GM23248 (cell line): ENCODE data around the gene TENT4B. TPM values are rescaled to one million over a fixed set of nuclear protein-coding genes. Genes with fewer than 3 reads are reported as not detected.

Experiments used
- DNase-seq: peaks from one replicate; pipeline ENCODE4 v3.0.0-alpha.2; 2015
- H2AFZ ChIP-seq: fragments of 200-600 bp; sonication (generic); 2 replicates; pipeline ENCODE4 v1.6.1; 2016; ENCODE audit warnings: antibody characterized with exemption
- H3F3A ChIP-seq: fragments of 200-600 bp; sonication (generic); 2 replicates; pipeline ENCODE4 v1.6.1; 2016; ENCODE audit warnings: mild to moderate bottlenecking, antibody characterized with exemption, mixed run types; ENCODE audit not compliant: insufficient read depth
- H3K27ac ChIP-seq: fragments of 200-600 bp; sonication (generic); 2 replicates; pipeline ENCODE4 v1.5.1; 2016; ENCODE audit warnings: mild to moderate bottlenecking
- H3K27me3 ChIP-seq: fragments of 200-600 bp; sonication (generic); replicated peaks from 2 replicates; pipeline ENCODE4 v1.6.1; 2016; ENCODE audit warnings: mild to moderate bottlenecking; ENCODE audit not compliant: insufficient read depth
- H3K36me3 ChIP-seq: fragments of 200-600 bp; sonication (generic); 2 replicates; pipeline ENCODE4 v1.6.1; 2016; ENCODE audit warnings: low read depth, mild to moderate bottlenecking
- H3K4me1 ChIP-seq: fragments of 200-600 bp; sonication (generic); 2 replicates; pipeline ENCODE4 v1.6.1; 2016; ENCODE audit warnings: mild to moderate bottlenecking; ENCODE audit not compliant: insufficient read depth
- H3K4me2 ChIP-seq: fragments of 200-600 bp; sonication (generic); one replicate; pipeline ENCODE4 v1.6.1; 2016; ENCODE audit warnings: mild to moderate bottlenecking; ENCODE audit not compliant: unreplicated experiment
- H3K4me3 ChIP-seq: fragments of 200-600 bp; sonication (generic); 2 replicates; pipeline ENCODE4 v1.5.1; 2016; ENCODE audit warnings: mild to moderate bottlenecking
- H3K79me2 ChIP-seq: fragments of 200-600 bp; sonication (generic); 2 replicates; pipeline ENCODE4 v1.6.1; 2016; ENCODE audit warnings: mild to moderate bottlenecking; ENCODE audit not compliant: insufficient read depth
- H3K9ac ChIP-seq: fragments of 200-600 bp; sonication (generic); 2 replicates; pipeline ENCODE4 v1.6.1; 2016; ENCODE audit warnings: mild to moderate bottlenecking
- H3K9me2 ChIP-seq: fragments of 200-600 bp; sonication (generic); 2 replicates; pipeline ENCODE4 v1.6.1; 2016; ENCODE audit warnings: mixed run types, mild to moderate bottlenecking, moderate library complexity; ENCODE audit not compliant: insufficient read depth
- H3K9me3 ChIP-seq: fragments of 200-600 bp; sonication (generic); one replicate; pipeline ENCODE4 v1.6.1; 2017; ENCODE audit warnings: low read depth
- H4K20me1 ChIP-seq: fragments of 200-600 bp; sonication (generic); 2 replicates; pipeline ENCODE4 v1.6.0; 2016; ENCODE audit not compliant: insufficient read depth
- EZH2 ChIP-seq: fragments of 200-600 bp; sonication (generic); IDR thresholded peaks from 2 replicates; pipeline ENCODE4 v1.6.1; 2018; ENCODE audit warnings: antibody characterized with exemption, mild to moderate bottlenecking; ENCODE audit not compliant: insufficient read depth, poor library complexity, severe bottlenecking
- EZH2phosphoT487 ChIP-seq: fragments of 200-600 bp; sonication (generic); IDR thresholded peaks from 2 replicates; pipeline ENCODE4 v1.6.1; 2018; ENCODE audit warnings: antibody characterized with exemption, moderate library complexity, mild to moderate bottlenecking, low read depth; ENCODE audit not compliant: insufficient read depth
- WGBS, 2 experiments: methylation state at CpG; one replicate each; pipeline ENCODE4 v1.1.6; 2015 to 2017; ENCODE audit warnings: low lambda C conversion rate in 2 of 2, low coverage in 1 of 2; ENCODE audit errors: missing lambda C conversion rate in 2 of 2; 5-methylcytosine and 5-hydroxymethylcytosine counted together
- in situ Hi-C: fragments of 300-500 bp; cut with MboI; formaldehyde crosslinking; loops from 2 replicates; pipeline ENCODE4 v1.15.0; 2020
- polyA plus RNA-seq: library from polyadenylated mRNA; unstranded; fragments of >200 nt; fragmentation: Nextera tagmentation; extraction: Ambion mirVana; gene quantifications from 2 replicates; pipeline ENCODE4 v1.2.1, GENCODE V29; 2016
- total RNA-seq: library from RNA; depleted of rRNA; stranded (reverse); fragments of >200 nt; shearing (Covaris generic); gene quantifications from 2 replicates; pipeline ENCODE4 v1.2.3, GENCODE V29; 2014

The TENT4B gene
- total and polyA plus RNA-seq, 2 experiments from 2014 or later, result 7.4 to 12.6 TPM

- Histone ChIP-seq H3K27ac (peak overlapping the region; percentile 46), H3F3A (peaks cover 13% of the 10 kb centered on the region), H2AFZ (no peak overlapping the region), H3K4me2 (no peak overlapping the region), H3K79me2 (peaks cover 72% of the 10 kb centered on the region), H3K9me2 (no peaks in the 10 kb centered on the region), H3K9ac (no peak overlapping the region), H3K9me3 (no peaks in the 10 kb centered on the region), H3K36me3 (no peaks in the 10 kb centered on the region), H4K20me1 (no peaks in the 10 kb centered on the region), H3K27me3 (no peaks in the 10 kb centered on the region), H3K4me3 (no peak overlapping the region), H3K4me1 (peaks cover 38% of the 10 kb centered on the region)
- TF ChIP-seq EZH2 (no peak), EZH2phosphoT487 (no peak)
- in situ Hi-C loops, result no loop called here
- 79 to 80% methylated on average over 8 of the region's 8 CpGs for WGBS, 2 experiments
- DNase-seq, result peak; percentile 43
Measured at GRCh38 chr16:50263940-50264929, 111.1 kb downstream of the TENT4B start.

DNA sequence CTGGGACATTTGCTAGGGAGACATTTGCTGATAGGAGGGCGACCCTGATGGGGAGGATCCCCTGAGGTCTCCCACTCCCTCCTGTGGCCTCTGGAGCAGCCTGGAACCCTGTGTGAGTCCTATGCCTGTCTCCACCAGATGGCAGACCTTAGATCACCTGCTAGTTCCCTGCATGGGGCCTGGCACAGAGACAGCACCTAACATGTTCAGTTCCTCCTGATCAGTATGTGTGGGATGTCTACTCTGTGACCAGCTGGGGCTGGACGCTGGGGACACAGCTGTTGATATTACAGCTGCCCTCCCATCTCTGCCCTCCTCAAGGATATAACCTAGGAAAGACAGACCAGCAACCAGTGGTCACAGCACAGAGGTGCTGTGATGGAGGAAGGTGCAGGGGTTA, 112.2 kb downstream of the TENT4B start:
- Histone ChIP-seq H3K4me3 (no peak overlapping the region), H4K20me1 (no peaks in the 10 kb centered on the region), H2AFZ (no peak overlapping the region), H3K9me2 (no peaks in the 10 kb centered on the region), H3F3A (peaks cover 13% of the 10 kb centered on the region), H3K9me3 (no peaks in the 10 kb centered on the region), H3K79me2 (peaks cover 78% of the 10 kb centered on the region), H3K4me1 (peaks cover 29% of the 10 kb centered on the region), H3K27me3 (no peaks in the 10 kb centered on the region), H3K4me2 (no peak overlapping the region), H3K36me3 (no peaks in the 10 kb centered on the region), H3K9ac (no peak overlapping the region), H3K27ac (no peak overlapping the region; the same call in 1 of the 2 replicates)
- in situ Hi-C loops, result no loop called here
- WGBS, 2 experiments, result 76 to 83% methylated on average over 2 of the region's 2 CpGs
- TF ChIP-seq EZH2, result no peak
- TF ChIP-seq EZH2phosphoT487, result no peak
- peak; percentile 28 for DNase-seq

DNA sequence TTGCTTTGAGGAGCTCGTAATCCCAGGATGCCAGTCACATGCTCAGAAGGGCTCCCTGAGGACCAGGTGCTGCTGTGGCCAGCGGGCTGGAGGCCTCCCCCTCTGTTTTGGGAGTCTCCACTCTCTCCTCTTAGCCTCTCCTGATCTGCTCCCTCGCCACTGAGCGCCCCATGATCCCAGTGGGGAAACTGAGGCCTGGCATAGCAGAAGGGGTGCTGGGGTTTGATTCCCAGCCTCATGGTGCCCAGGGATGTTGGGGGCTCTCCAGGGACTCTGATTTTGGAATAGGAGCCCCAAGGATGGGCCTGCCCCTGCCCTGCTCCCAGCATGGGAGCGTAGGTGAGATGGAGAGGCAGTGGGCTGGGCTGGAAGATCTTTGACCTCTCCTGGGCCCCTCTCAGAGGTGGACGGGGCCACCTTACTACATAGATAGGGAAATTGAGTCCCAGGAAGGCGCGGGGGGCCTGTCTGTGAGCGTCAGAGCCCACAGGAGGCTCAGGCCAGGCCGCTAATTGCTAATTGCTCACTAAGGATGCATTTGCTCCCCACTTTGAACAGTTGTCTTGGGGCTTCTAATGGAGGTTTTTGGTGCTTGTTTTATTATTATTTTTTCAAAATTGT, 112.7 kb downstream of the TENT4B start:
- peaks cover 29% of the 10 kb centered on the region for H3K4me1 ChIP-seq
- in situ Hi-C loops, result no loop called here
- peaks cover 78% of the 10 kb centered on the region for H3K79me2 ChIP-seq
- H3K9me3 ChIP-seq, result no peaks in the 10 kb centered on the region
- no peak for DNase-seq
- H3K9me2 ChIP-seq, result no peaks in the 10 kb centered on the region
- H2AFZ ChIP-seq, result peak overlapping the region; percentile 21
- peak overlapping the region; percentile 77 for H3K27ac ChIP-seq
- WGBS, 2 experiments, result 84 to 88% methylated on average over 10 of the region's 10 CpGs
- H3F3A ChIP-seq, result peaks cover 13% of the 10 kb centered on the region
- TF ChIP-seq EZH2 (no peak), EZH2phosphoT487 (no peak)
- no peaks in the 10 kb centered on the region for H3K36me3 ChIP-seq
- no peaks in the 10 kb centered on the region for H4K20me1 ChIP-seq
- H3K9ac ChIP-seq, result peak overlapping the region; percentile 86
- H3K27me3 ChIP-seq, result no peaks in the 10 kb centered on the region
- H3K4me3 ChIP-seq, result peak overlapping the region; percentile 67; the same call in 1 of the 2 replicates
- H3K4me2 ChIP-seq, result peak overlapping the region; percentile 85

DNA sequence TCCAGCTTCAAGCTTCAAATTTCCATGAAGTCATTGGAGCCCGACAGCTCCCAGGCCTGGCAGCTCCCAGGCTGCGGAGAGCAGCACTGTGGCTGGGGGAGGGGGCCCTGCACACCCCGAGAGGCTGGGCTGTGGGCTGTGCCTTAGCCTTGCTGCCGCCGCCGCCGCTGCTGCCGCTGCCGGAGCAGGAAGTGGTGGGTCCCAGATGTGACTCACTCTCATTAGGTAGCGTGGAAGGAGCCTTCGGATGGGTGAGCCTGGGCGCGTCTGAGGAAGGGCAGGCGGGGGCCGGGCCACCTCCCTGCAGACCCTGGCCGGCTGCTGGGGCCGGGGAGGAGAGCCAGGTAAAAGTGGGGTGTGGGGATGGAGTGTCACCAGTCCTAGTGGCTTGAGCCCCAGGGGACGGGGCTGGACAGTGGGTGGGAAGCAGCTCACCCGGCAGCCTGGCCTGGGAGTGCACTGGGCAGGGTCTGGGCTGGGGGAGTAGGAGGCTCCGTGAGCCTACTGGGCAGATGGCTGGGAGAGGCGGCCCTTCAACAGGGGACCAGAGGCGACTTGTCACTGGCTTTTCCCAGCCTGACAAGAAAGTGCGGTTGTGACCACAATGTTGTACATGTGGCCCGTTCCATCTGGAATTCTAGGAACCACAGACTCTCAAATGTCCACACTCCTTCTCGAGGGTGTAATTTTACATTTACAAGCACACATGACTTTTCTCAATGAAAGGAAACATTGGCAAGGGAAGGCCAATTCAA, 113.4 kb downstream of the TENT4B start, which contains the start of gene ADCY7:
ADCY7 (plus strand) TSS at position 215 of the 755 bp plus-strand sequence. CDS start 21,629 bp downstream, outside the sequence.
- H3K9ac ChIP-seq, result peak within 1 kb of the TSS; percentile 86
- peak within 1 kb of the TSS; percentile 77 for H3K27ac ChIP-seq
- peaks cover 13% of the 10 kb centered on the region for H3F3A ChIP-seq
- H4K20me1 ChIP-seq, result no peaks in the 10 kb centered on the region
- H3K4me1 ChIP-seq, result peaks cover 29% of the 10 kb centered on the region
- no peaks in the 10 kb centered on the region for H3K9me2 ChIP-seq
- no peaks in the 10 kb centered on the region for H3K27me3 ChIP-seq
- in situ Hi-C loops, result no loop called here
- peak within 1 kb of the TSS; percentile 21 for H2AFZ ChIP-seq
- WGBS, 2 experiments, result 0 to 1% methylated on average over 23 of the region's 25 CpGs
- no peaks in the 10 kb centered on the region for H3K36me3 ChIP-seq
- DNase-seq, result peak; percentile 93
- peaks cover 79% of the 10 kb centered on the region for H3K79me2 ChIP-seq
- H3K4me3 ChIP-seq, result peak within 1 kb of the TSS; percentile 67
- H3K9me3 ChIP-seq, result no peaks in the 10 kb centered on the region
- no peak for TF ChIP-seq EZH2phosphoT487
- no peak for TF ChIP-seq EZH2
- H3K4me2 ChIP-seq, result peak within 1 kb of the TSS; percentile 85
